Dedifferentiated amniotic fluid mesenchymal stem cell (primary cell): ENCODE data around the gene RNF40.

Experiments
- DNase-seq: peaks from one replicate; pipeline ENCODE4 v3.0.0-alpha.2; 2016; ENCODE audit errors: extremely low spot score

The RNF40 gene

DNA sequence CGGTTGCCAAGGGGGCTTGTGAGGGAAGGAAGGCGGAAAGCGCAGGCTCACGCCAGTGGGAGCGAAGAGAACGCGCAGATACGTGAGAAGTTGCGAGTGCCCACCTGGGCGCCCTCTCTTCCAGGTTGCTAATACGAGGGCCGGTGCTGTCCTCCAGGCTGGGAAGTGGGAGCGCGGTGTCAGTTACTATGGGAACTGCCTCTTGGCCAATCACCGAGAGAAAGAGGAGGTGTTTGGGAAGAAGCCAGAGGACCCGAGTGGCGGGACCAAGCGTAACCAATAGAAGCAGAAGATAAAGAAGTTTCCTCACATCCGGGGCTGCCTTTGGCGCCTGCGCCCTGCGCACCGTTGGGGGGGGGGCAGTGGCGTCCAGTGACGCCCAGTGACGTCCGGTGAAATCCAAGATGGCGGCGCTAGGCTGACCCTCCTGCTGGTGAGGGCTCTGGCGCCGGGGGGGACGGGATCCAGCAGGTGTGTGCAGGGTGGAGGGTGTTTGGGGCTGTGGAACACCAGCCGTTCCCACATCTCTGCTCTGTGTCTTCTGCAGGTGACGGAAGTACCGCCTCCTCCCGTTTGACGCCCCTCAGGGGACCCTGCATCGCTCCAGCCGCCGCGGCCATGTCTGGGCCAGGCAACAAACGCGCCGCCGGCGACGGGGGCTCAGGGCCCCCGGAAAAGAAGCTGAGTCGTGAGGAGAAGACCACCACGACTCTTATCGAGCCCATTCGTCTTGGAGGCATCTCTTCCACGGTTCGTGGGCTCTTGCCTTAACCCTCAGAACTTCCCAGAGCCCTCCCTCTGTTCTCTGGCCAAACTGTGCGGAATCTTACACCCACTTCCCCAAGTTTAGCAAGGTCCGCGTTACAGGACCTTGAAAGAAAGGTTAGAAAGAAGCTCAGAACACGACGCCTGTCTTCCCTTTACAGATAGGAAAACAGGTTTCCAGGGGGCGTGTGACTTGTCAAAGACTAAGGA lies at the start of gene RNF40, which contains the start of gene CFAP119:
Gene RNF40 (plus strand): TSS at position 395 of the 975 bp plus-strand sequence. CDS start 224 bp downstream, at position 619.
Gene CFAP119 (minus strand): TSS at position 135 of the 975 bp plus-strand sequence. CDS start 314 bp downstream, outside the sequence.
- peak; percentile 97 for DNase-seq

DNA sequence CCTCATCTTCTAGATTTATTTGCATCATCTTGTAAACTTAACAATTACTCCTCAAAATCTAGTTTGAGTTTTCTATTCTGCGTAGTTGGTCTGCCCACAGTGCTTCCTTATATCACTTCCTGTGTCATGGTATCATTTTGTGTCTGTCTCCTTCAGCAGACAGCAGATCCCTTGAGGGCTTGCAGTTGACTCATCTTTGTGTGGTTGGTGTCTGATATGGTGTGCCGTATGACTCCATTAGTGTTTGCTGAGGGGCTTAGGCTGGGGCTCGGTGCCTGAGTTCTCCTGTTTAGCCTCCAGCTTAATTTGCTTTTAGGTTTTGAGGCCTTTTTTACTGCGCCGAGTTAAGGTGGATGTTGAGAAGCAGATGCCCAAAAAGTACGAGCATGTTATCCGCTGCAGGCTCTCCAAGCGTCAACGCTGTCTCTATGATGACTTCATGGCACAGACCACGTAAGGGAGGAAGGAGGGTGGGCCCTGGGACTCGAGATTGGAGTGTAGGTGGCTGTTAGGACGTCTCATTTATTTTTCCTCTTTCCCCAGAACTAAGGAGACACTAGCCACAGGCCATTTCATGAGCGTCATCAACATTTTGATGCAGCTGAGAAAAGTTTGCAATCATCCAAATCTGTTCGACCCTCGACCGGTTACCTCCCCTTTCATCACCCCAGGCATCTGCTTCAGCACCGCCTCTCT lies 46.2 kb upstream of the RNF40 start:
- DNase-seq = no peak

DNA sequence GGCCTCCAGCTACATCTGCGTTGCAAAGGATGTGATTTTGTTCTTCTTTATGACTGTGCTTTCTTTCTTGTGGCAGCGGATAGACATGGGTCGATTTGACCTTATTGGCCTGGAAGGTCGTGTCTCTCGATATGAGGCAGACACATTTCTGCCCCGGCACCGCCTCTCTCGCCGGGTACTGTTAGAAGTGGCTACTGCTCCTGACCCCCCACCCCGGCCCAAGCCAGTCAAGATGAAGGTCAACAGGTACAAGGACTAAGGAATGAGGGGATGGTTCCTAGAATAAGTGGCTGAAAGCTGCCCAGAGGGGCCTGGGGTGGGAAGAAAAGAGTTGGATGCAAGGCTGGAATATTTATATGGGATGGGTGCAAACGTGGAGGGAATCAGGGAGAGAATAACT lies 42.0 kb upstream of the RNF40 start:
- DNase-seq = no peak

DNA sequence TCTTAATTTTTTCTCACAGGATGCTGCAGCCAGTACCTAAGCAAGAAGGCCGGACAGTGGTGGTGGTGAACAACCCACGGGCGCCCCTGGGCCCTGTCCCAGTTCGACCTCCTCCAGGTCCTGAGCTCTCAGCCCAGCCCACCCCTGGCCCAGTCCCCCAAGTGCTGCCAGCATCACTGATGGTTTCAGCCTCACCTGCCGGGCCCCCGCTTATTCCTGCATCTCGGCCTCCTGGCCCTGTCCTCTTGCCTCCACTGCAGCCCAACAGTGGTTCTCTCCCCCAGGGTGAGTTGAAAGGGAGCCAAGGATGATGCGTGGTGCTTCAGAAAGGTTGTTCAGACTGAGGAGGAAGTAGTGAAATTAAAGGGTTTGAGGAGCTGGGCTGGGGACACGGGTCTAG lies 41.4 kb upstream of the RNF40 start:
- no peak for DNase-seq

DNA sequence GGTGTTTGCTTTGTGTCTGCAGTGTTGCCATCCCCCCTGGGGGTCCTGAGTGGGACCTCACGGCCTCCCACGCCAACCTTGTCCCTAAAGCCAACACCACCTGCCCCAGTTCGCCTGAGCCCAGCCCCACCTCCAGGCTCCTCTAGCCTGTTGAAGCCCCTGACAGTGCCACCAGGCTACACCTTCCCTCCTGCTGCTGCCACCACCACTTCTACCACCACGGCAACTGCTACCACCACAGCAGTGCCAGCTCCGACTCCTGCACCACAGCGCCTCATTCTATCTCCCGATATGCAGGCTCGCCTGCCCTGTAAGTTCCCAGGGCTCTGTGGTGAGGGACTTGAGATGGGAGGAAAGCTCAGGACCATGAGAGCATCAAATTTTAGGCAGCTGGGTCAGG lies 41.0 kb upstream of the RNF40 start:
- no peak for DNase-seq

DNA sequence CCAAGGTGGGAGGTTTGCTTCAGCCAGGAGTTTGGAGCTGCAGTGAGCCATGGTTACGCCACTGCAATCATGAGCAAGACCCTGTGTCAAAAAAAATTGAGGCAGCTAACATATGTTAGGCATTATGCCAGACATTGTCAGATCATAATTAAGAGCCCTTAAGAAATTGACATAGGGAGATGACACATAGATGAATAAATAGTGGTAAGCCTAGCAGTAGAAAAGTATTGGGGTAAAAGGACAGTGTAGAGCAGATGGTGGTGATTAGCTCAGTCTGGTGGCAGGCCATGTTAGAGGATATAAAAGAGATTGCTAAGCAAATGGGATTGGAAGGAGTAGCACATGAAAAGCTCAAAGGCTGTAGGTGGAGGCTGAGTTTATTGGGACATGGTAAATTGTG lies 40.5 kb upstream of the RNF40 start:
- no peak for DNase-seq

DNA sequence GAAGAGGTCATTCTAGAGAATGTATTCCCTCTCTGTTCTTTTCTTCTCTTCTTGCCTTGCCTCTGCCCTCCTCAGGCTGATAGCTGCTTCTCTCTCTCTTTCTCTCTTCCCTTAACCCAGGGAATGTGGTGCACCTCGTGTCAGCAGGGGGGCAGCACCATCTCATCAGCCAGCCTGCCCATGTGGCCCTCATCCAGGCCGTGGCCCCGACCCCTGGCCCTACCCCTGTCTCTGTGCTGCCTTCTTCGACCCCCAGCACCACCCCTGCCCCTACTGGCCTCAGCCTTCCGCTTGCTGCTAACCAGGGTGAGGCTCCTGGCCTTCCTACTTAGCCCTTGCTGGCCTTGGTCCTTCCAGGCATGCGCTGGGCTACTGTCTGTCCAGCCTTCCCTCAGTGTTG lies 39.7 kb upstream of the RNF40 start:
- DNase-seq = no peak

DNA sequence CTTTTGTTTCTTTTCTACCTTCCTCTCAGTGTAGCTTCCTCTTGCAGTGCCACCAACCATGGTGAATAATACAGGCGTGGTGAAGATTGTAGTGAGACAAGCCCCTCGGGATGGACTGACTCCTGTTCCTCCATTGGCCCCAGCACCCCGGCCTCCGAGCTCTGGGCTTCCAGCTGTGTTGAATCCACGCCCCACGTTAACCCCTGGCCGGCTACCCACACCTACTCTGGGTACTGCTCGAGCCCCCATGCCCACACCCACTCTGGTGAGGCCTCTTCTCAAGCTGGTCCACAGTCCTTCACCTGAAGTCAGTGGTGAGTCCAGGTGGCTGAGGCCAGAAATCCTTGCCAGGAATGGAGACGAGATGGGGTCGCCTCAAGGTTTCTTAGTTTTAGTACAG lies 39.2 kb upstream of the RNF40 start:
- DNase-seq = no peak

DNA sequence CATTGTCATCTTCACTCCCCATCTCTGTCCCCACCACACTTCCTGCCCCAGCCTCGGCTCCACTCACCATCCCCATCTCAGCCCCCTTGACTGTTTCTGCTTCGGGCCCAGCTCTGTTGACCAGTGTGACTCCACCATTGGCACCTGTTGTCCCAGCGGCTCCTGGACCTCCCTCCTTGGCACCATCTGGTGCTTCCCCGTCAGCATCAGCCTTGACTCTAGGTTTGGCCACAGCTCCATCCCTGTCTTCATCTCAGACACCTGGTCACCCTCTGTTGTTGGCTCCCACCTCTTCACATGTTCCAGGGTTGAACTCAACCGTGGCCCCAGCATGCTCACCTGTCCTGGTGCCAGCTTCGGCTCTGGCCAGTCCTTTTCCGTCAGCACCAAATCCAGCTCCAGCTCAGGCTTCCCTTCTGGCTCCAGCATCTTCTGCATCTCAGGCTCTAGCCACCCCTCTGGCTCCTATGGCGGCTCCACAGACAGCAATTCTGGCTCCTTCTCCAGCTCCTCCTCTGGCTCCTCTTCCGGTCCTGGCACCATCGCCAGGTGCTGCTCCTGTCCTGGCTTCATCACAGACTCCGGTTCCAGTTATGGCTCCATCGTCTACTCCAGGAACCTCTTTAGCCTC lies 38.3 kb upstream of the RNF40 start:
- DNase-seq = no peak

DNA sequence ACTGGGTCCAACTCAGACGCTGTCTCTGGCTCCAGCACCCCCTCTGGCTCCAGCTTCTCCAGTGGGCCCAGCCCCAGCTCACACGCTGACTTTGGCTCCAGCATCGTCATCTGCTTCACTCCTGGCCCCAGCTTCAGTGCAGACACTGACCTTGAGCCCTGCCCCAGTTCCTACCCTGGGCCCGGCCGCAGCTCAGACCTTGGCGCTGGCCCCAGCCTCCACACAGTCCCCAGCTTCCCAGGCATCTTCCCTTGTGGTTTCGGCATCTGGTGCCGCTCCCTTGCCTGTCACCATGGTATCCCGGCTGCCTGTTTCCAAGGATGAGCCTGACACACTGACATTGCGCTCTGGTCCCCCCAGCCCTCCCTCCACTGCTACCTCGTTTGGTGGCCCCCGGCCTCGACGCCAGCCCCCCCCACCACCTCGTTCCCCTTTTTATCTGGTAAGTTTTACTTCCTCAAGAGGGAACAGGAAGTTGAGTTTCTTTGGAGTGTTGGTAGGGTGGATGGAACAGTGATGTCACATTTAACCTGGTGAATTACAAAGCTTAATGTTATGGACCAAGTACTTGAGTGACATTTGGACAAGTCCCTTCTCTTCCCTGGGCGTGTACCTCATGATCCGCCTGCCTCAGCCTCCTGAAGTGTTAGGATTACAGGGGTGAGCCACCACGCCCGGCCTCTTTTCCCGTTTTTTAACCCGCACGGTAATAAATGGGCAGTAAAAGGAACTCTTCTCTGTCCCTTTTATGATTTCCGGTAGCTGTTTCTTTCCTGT lies 37.3 kb upstream of the RNF40 start:
- DNase-seq = no peak

DNA sequence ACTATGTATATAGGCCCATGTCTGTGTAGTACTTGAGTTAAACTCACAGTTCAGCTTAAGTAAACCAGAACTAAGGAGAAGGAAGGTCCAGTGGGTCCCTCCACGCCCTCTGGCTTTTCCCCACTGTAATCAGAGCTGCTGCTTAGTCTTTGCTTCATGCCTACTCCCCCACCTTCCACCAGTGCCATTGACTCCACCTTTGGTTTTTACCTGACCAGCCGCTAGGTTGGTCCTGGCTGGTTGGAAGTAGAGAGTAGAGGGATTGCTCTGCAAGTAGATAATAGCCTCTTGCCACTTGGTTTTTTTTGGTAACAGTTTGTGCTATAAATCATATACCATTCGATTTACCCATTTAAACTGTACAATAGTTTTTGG lies 36.7 kb upstream of the RNF40 start:
- DNase-seq = no peak

DNA sequence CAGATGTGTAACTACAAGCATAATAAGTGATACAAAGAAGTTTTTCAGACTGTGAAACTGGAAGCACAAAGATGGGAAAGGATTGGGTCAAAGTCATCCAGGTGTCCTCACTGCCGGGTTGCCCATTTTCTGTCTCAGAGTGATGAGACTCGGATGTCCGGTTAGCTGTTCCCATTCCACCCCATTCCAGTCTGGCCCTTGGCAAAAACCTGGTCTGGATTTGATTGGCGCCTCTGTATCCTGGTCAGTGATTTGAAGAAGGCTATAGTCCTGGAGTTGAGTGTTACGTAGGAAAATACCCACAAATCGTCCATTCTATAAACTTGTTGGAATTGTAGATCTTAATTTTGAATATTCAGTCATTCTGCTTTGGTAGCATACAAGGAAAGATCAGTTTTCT lies 33.8 kb upstream of the RNF40 start:
- no peak for DNase-seq

DNA sequence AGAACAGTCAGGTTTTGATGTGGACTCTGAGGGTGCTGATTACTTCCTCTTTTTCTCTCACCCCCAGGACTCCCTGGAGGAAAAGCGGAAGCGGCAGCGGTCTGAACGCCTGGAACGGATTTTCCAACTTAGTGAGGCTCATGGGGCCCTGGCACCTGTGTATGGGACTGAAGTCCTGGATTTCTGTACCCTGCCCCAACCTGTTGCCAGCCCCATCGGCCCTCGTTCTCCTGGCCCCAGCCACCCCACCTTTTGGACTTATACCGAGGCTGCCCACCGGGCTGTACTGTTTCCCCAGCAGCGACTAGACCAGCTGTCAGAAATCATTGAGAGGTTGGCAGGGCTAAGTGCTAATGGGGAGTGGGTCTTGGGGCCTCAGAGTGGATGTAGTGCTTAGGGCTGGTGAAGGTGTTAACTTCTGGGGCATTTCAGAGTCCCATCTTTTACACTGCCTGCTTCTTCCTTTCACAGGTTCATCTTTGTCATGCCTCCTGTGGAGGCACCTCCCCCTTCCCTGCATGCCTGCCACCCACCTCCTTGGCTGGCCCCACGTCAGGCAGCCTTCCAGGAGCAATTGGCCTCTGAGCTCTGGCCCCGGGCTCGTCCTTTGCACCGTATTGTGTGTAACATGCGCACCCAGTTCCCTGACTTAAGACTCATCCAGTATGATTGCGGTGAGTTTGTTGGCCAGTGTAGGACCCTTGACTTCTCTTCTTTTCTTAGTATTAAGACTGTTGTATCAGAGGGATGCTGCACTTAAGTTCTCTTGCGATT lies 33.0 kb upstream of the RNF40 start:
- no peak for DNase-seq

DNA sequence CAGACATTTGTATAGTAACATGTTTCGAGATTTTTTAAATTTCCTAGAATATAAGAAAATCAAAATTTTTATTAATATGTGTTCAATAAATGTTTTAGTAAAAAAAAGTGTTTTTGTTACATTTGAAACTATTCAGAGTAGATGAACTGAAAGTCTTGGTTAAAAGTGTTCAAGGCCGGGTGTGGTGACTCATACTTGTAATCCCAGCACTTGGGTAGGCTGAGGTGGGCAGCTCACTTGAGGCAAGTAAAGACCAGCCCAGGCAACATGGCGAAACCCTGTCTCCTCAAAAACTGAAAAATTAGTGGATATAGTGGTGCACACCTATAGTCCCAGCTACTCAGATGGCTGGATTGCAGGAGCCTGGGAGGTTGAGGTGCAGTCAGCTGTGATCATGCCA lies 30.7 kb upstream of the RNF40 start:
- no peak for DNase-seq

DNA sequence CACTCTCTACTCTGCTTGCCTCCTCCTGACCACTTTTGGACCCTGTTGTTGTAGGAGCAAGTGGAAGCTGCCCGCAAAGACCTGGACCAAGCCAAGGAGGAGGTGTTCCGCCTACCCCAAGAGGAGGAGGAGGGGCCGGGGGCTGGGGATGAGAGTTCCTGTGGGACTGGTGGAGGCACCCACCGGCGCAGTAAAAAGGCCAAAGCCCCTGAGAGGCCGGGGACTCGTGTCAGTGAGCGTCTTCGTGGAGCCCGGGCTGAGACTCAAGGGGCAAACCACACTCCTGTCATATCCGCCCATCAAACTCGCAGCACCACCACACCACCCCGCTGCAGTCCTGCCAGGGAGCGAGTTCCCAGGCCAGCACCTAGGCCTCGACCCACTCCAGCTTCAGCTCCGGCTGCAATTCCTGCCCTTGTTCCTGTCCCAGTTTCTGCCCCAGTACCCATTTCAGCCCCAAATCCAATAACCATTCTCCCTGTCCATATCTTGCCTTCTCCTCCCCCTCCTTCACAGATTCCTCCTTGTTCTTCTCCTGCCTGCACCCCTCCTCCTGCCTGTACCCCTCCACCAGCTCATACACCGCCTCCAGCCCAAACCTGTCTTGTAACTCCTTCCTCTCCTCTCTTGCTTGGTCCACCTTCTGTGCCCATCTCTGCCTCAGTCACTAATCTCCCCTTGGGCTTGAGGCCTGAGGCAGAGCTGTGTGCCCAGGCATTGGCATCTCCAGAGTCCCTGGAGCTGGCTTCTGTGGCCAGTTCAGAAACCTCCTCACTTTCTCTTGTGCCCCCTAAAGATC lies 24.9 kb upstream of the RNF40 start:
- no peak for DNase-seq

DNA sequence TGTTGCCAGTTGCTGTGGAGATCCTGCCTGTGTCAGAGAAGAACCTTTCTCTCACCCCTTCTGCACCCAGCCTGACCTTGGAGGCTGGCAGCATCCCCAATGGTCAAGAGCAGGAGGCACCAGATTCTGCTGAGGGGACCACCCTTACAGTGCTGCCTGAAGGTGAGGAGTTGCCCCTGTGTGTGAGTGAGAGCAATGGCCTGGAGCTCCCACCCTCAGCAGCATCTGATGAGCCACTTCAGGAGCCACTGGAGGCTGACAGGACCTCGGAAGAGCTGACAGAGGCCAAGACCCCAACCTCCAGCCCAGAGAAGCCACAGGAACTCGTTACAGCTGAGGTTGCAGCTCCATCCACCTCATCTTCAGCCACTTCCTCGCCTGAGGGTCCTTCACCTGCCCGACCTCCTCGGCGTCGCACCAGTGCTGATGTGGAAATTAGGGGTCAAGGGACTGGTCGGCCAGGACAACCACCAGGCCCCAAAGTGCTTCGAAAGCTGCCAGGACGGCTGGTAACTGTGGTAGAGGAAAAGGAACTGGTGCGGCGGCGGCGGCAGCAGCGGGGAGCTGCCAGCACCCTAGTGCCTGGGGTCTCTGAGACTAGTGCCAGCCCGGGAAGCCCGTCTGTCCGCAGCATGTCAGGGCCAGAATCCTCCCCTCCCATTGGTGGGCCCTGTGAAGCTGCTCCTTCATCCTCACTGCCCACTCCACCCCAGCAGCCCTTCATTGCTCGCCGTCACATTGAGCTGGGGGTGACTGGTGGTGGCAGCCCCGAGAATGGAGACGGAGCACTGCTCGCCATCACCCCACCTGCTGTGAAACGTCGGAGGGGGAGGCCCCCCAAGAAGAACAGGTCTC lies 24.1 kb upstream of the RNF40 start:
- no peak for DNase-seq

DNA sequence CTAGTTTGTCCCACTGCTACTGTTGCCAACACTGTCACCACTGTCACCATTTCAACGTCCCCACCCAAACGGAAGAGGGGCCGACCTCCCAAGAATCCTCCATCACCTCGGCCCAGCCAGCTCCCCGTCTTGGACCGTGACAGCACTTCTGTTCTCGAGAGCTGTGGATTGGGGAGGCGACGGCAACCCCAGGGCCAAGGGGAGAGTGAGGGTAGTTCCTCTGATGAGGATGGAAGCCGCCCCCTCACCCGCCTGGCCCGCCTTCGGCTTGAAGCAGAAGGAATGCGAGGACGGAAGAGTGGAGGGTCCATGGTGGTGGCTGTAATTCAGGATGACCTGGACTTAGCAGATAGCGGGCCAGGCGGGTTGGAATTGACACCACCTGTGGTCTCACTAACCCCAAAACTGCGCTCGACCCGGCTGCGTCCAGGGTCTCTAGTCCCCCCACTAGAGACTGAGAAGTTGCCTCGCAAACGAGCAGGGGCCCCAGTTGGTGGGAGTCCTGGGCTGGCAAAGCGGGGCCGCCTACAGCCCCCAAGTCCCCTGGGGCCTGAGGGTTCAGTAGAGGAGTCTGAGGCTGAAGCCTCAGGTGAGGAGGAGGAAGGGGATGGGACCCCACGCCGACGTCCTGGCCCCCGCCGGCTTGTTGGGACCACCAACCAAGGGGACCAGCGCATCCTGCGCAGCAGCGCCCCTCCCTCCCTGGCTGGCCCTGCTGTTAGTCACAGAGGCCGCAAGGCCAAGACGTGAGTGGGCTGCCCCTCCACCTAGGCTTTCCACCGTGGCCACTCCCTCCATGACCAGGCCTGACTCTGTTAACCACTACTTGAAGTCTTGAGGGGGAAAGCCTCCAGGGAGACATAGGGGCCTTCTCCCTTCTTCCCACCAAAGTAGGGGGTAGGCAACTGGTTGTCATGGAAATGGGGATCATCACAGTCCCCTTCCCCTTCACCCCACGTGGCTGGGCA lies 22.9 kb upstream of the RNF40 start:
- DNase-seq = no peak
